Measurements from ENCODE around the gene DHPS. TPM values are rescaled to one million over a fixed set of nuclear protein-coding genes. Genes with fewer than 3 reads are reported as not detected.
A peak's percentile ranks its signal among the peaks of the same experiment; 100 is the strongest.
"Not testable (repeated sequence)": the region's sequence is repeated elsewhere in the genome, so short reads cannot be mapped to it uniquely, and the experiment has no call there.

The DHPS gene
- total RNA-seq, 1 donor from 2014 or later = 68.4 TPM

DNA sequence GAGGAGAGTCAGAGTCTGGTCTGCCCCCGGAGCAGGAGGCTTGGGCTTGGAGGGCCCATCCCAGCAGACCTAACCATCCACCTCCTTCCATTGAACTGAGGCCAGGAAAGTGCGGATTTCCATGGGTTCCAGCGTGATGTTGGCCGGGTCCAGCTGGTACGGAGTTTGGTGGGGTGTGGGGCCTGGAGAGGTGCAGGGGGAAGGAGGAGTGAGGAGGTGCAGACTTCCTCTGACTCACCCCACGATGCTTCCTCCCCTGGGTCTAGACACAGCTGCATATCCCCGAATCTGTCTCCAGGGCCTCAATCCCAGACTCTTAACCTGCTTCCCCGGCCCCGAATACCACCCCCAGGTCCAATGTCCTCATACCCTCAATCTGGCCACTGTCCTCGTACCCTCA is 35.1 kb downstream of the DHPS start:
- Mint-ChIP-seq H3K36me3 (ENCODE audit: unreplicated experiment) (peaks cover 6% of the 10 kb centered on the region), H3K4me3 (ENCODE audit: unreplicated experiment) (no peak overlapping the region), H3K9me3 (ENCODE audit: unreplicated experiment) (no peaks in the 10 kb centered on the region), H3K27ac (ENCODE audit: unreplicated experiment) (no peak overlapping the region), H3K4me1 (ENCODE audit: unreplicated experiment) (no peaks in the 10 kb centered on the region), H3K27me3 (ENCODE audit: unreplicated experiment) (no peaks in the 10 kb centered on the region)
- no peak for DNase-seq (ENCODE audit: extremely low spot score, unreplicated experiment)
- TF ChIP-seq, protein P1, sequence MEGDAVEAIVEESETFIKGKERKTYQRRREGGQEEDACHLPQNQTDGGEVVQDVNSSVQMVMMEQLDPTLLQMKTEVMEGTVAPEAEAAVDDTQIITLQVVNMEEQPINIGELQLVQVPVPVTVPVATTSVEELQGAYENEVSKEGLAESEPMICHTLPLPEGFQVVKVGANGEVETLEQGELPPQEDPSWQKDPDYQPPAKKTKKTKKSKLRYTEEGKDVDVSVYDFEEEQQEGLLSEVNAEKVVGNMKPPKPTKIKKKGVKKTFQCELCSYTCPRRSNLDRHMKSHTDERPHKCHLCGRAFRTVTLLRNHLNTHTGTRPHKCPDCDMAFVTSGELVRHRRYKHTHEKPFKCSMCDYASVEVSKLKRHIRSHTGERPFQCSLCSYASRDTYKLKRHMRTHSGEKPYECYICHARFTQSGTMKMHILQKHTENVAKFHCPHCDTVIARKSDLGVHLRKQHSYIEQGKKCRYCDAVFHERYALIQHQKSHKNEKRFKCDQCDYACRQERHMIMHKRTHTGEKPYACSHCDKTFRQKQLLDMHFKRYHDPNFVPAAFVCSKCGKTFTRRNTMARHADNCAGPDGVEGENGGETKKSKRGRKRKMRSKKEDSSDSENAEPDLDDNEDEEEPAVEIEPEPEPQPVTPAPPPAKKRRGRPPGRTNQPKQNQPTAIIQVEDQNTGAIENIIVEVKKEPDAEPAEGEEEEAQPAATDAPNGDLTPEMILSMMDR (IDR thresholded peaks at IDR 0.05) = no peak

DNA sequence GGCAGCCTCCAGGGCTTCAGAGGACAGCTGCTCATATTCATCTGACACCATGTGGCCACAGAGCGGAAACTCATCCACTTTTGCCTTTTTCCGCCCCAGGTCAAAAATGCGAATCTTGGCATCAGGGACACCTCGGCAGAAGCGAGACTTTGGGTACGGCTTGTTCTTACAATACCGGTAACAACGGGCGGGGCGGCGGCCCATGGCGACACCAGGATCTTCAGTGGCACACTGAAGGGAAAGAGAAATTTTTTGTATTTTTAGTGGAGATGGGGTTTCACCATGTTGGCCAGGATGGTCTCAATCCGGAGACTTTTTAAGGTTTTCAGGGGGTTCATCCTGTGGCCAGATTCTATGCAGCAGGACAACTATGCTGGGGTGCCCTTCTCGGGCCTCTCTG is 38.0 kb downstream of the DHPS start:
- not testable (repeated sequence) for H3K27me3 Mint-ChIP-seq (ENCODE audit: unreplicated experiment); H3K36me3 Mint-ChIP-seq (ENCODE audit: unreplicated experiment); H3K4me3 Mint-ChIP-seq (ENCODE audit: unreplicated experiment); DNase-seq (ENCODE audit: extremely low spot score, unreplicated experiment); H3K4me1 Mint-ChIP-seq (ENCODE audit: unreplicated experiment); H3K9me3 Mint-ChIP-seq (ENCODE audit: unreplicated experiment); H3K27ac Mint-ChIP-seq (ENCODE audit: unreplicated experiment)

DNA sequence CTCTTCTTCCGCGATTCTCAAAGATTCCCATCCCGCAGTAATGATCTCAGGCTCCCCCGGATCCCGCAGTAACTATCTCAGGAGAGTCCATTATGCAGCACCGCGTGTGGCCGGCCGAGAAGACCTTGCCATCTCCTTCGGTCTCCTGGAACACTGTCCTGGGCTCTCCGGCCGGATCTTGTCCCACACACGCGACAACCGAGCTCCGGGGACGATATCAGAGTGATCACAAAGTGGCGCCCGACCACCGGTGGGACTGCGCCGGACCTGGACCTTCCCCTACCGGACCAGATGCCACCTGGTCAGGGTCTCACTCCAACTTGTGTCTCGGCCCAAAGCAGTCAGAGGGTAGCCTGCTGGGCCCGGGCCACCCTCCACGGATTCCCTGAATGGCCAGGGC is 39.2 kb downstream of the DHPS start:
- no peak overlapping the region for H3K4me3 Mint-ChIP-seq (ENCODE audit: unreplicated experiment)
- no peak overlapping the region for H3K27ac Mint-ChIP-seq (ENCODE audit: unreplicated experiment)
- no peaks in the 10 kb centered on the region for H3K9me3 Mint-ChIP-seq (ENCODE audit: unreplicated experiment)
- H3K4me1 Mint-ChIP-seq (ENCODE audit: unreplicated experiment) = peaks cover 6% of the 10 kb centered on the region
- no peak for DNase-seq (ENCODE audit: extremely low spot score, unreplicated experiment)
- TF ChIP-seq, protein P1 (IDR thresholded peaks at IDR 0.05) = no peak
- H3K36me3 Mint-ChIP-seq (ENCODE audit: unreplicated experiment) = peaks cover 1% of the 10 kb centered on the region
- no peaks in the 10 kb centered on the region for H3K27me3 Mint-ChIP-seq (ENCODE audit: unreplicated experiment)

DNA sequence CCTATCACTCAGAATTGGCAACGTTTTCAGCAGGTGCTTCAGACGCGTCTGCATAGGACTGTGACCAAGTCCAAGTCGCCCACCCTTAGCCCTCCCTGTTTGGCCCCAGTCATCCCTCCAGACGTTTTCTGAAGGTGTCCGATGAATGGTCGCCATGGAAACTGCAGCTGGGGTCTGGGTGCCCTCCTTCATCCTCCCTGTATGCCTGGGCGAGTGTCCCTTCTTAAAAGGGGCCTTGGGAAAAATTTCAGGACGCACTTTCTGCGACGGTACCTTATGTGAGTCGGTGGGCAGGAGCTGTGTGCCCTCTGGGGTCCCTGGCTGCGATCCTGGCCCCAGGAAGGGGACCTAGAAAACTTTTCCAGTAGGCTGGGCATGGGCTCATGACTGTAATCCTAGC is 40.2 kb downstream of the DHPS start:
- TF ChIP-seq, protein P1 (IDR thresholded peaks at IDR 0.05) = no peak
- Mint-ChIP-seq H3K9me3 (ENCODE audit: unreplicated experiment) (no peaks in the 10 kb centered on the region), H3K27me3 (ENCODE audit: unreplicated experiment) (no peaks in the 10 kb centered on the region), H3K27ac (ENCODE audit: unreplicated experiment) (no peak overlapping the region), H3K4me1 (ENCODE audit: unreplicated experiment) (peaks cover 6% of the 10 kb centered on the region), H3K36me3 (ENCODE audit: unreplicated experiment) (peaks cover 1% of the 10 kb centered on the region), H3K4me3 (ENCODE audit: unreplicated experiment) (no peak overlapping the region)
- no peak for DNase-seq (ENCODE audit: extremely low spot score, unreplicated experiment)

DNA sequence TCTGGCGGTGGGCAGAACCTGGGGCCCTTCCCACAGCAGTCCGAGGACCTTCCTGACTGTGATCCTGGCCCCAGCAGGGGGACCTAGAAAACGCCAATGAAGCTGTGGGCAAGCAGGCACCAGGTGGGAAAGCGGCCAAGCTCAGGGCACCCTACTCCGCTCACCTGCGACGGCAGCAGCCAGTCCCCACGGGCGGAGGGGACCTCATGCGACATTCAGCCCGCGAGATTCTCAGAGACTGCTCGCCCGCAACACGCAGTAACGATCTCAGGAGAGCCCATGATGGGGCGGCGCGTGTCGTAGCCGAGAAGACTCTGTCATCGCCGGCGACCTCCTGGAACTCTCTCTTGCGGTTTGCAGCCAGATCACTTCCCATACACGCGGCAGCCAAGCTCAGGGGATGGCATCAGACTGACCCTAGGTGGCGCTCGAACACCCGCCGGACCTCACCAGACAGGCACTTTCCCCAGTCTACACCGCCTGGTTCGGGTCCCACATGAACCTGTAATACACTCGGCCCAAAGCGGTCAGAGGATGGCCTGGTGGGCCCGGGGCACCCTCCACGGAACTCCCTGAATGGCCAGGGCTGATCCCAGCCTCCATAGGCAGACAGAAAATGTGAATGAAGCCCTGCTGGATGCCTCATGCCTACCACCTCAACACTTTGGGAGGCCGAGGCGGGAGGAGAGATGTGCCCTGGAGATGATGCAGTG is 41.6 kb downstream of the DHPS start:
- peak overlapping the region; percentile 44 for H3K4me3 Mint-ChIP-seq (ENCODE audit: unreplicated experiment)
- H3K36me3 Mint-ChIP-seq (ENCODE audit: unreplicated experiment) = peaks cover 1% of the 10 kb centered on the region
- H3K27ac Mint-ChIP-seq (ENCODE audit: unreplicated experiment) = peak overlapping the region; percentile 41
- H3K27me3 Mint-ChIP-seq (ENCODE audit: unreplicated experiment) = no peaks in the 10 kb centered on the region
- peak; percentile 92 for DNase-seq (ENCODE audit: extremely low spot score, unreplicated experiment)
- no peaks in the 10 kb centered on the region for H3K9me3 Mint-ChIP-seq (ENCODE audit: unreplicated experiment)
- H3K4me1 Mint-ChIP-seq (ENCODE audit: unreplicated experiment) = peaks cover 6% of the 10 kb centered on the region
- TF ChIP-seq, protein P1 (IDR thresholded peaks at IDR 0.05) = peak; percentile 78
